ENCODE data around the gene ZNF800. TPM values are rescaled to one million over a fixed set of nuclear protein-coding genes. Genes with fewer than 3 reads are reported as not detected.

The ZNF800 gene
- total and polyA plus RNA-seq, 4 donors = 4.8 to 15.2 (median 12.8) TPM

- Histone ChIP-seq H3K4me3 (ENCODE audit: low read depth in 1 of 3, low read length in 3 of 3) (peak overlapping the region in 2 of 3 donors; percentile 45 to 61), H3K36me3 (ENCODE audit: control insufficient read depth in 4 of 4, insufficient read depth in 3 of 4, low read depth in 1 of 4, low read length in 3 of 4) (no peaks in the 10 kb centered on the region), H3K9me3 (ENCODE audit: control insufficient read depth in 4 of 4, low read length in 3 of 4) (no peaks in the 10 kb centered on the region), H3K9ac (ENCODE audit: low read depth in 1 of 2, low read length in 2 of 2) (peak overlapping the region in 1 of 2 donors; percentile 12), H3K27ac (ENCODE audit: low read depth in 1 of 2, low read length in 2 of 2) (no peak overlapping the region), H3K4me1 (ENCODE audit: control insufficient read depth in 4 of 4, insufficient read depth in 4 of 4, low read length in 3 of 4) (peaks cover 2 to 8% (median 7%) of the 10 kb centered on the region in 4 donors), H3K27me3 (ENCODE audit: control insufficient read depth in 4 of 4, insufficient read depth in 4 of 4, low read length in 3 of 4) (no peaks in the 10 kb centered on the region)
- WGBS = 3% methylated on average over 79 of the region's 79 CpGs
- DNase-seq (ENCODE audit: low spot score) = peak; percentile 75
- TF ChIP-seq CTCF (IDR thresholded peaks at IDR 0.05; ENCODE audit: low read depth, low read length, missing input control) = peak; percentile 62
- TF ChIP-seq RAD21 (IDR thresholded peaks at IDR 0.05) = peak in 1 of 2 donors; percentile 27
- no peak for TF ChIP-seq HNF4A (conservative IDR thresholded peaks at IDR 0.05)
- TF ChIP-seq RXRA (IDR thresholded peaks at IDR 0.05) = no peak
Measured at GRCh38 chr7:127347567-127348246, 44.8 kb downstream of the ZNF800 start.

DNA sequence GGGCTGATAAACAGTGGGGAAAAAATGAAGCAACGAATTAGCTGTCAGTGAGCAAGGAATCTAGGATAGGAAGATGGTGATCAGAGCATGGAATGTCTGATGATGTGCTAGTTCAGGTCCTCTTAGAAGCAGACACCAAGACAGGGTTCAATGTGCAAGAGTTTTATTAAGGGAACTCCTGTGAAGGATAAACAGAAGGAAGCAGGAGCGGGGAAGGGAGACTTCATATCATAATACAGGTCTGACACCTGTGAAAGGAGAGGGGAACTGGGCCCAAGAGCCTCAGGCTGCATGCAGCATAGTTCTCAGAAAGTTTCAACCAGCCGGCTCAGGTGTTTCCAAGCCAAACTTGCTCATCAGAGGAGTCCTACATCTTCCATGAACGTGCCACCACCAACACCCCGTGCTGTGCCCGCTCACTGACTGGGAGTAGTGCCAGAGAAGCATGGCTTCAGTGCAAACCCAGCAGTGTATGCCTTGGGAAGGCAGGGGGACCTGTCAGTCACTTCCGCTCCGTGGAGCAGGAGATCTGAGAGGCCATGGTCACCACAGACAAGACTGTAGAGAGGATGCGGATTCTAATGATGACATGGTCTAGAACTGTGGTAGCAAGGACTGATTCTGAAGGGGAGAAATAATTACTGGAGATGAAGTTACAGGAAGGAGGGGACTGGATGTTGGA lies 45.8 kb downstream of the ZNF800 start:
- WGBS = 88% methylated on average over 9 of the region's 9 CpGs
- H3K27ac ChIP-seq (ENCODE audit: low read depth in 1 of 2, low read length in 2 of 2) = no peak overlapping the region

More for the DNA sequence above, 45.8 kb downstream of the ZNF800 start:
- H3K27me3 ChIP-seq (ENCODE audit: control insufficient read depth in 4 of 4, insufficient read depth in 4 of 4, low read length in 3 of 4) = no peaks in the 10 kb centered on the region
- no peak overlapping the region for H3K4me3 ChIP-seq (ENCODE audit: low read depth in 1 of 3, low read length in 3 of 3)
- no peaks in the 10 kb centered on the region for H3K36me3 ChIP-seq (ENCODE audit: control insufficient read depth in 4 of 4, insufficient read depth in 3 of 4, low read depth in 1 of 4, low read length in 3 of 4)
- H3K9me3 ChIP-seq (ENCODE audit: control insufficient read depth in 4 of 4, low read length in 3 of 4) = no peaks in the 10 kb centered on the region
- no peak for TF ChIP-seq SP1 (IDR thresholded peaks at IDR 0.05)
- TF ChIP-seq FOXA1 (IDR thresholded peaks at IDR 0.05) = no peak
- TF ChIP-seq RAD21 (IDR thresholded peaks at IDR 0.05) = no peak
- TF ChIP-seq CTCF (IDR thresholded peaks at IDR 0.05; ENCODE audit: low read depth, low read length, missing input control) = no peak
- TF ChIP-seq YY1 (IDR thresholded peaks at IDR 0.05) = no peak
- TF ChIP-seq, protein P1, sequence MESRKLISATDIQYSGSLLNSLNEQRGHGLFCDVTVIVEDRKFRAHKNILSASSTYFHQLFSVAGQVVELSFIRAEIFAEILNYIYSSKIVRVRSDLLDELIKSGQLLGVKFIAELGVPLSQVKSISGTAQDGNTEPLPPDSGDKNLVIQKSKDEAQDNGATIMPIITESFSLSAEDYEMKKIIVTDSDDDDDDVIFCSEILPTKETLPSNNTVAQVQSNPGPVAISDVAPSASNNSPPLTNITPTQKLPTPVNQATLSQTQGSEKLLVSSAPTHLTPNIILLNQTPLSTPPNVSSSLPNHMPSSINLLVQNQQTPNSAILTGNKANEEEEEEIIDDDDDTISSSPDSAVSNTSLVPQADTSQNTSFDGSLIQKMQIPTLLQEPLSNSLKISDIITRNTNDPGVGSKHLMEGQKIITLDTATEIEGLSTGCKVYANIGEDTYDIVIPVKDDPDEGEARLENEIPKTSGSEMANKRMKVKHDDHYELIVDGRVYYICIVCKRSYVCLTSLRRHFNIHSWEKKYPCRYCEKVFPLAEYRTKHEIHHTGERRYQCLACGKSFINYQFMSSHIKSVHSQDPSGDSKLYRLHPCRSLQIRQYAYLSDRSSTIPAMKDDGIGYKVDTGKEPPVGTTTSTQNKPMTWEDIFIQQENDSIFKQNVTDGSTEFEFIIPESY (IDR thresholded peaks at IDR 0.05) = no peak
- TF ChIP-seq, protein P2, sequence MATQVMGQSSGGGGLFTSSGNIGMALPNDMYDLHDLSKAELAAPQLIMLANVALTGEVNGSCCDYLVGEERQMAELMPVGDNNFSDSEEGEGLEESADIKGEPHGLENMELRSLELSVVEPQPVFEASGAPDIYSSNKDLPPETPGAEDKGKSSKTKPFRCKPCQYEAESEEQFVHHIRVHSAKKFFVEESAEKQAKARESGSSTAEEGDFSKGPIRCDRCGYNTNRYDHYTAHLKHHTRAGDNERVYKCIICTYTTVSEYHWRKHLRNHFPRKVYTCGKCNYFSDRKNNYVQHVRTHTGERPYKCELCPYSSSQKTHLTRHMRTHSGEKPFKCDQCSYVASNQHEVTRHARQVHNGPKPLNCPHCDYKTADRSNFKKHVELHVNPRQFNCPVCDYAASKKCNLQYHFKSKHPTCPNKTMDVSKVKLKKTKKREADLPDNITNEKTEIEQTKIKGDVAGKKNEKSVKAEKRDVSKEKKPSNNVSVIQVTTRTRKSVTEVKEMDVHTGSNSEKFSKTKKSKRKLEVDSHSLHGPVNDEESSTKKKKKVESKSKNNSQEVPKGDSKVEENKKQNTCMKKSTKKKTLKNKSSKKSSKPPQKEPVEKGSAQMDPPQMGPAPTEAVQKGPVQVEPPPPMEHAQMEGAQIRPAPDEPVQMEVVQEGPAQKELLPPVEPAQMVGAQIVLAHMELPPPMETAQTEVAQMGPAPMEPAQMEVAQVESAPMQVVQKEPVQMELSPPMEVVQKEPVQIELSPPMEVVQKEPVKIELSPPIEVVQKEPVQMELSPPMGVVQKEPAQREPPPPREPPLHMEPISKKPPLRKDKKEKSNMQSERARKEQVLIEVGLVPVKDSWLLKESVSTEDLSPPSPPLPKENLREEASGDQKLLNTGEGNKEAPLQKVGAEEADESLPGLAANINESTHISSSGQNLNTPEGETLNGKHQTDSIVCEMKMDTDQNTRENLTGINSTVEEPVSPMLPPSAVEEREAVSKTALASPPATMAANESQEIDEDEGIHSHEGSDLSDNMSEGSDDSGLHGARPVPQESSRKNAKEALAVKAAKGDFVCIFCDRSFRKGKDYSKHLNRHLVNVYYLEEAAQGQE (IDR thresholded peaks at IDR 0.05) = no peak
- no peak for TF ChIP-seq NR2F2 (IDR thresholded peaks at IDR 0.05)
- TF ChIP-seq JUND (IDR thresholded peaks at IDR 0.05) = no peak
- TF ChIP-seq HNF4G (IDR thresholded peaks at IDR 0.05) = no peak
- TF ChIP-seq, protein P3, sequence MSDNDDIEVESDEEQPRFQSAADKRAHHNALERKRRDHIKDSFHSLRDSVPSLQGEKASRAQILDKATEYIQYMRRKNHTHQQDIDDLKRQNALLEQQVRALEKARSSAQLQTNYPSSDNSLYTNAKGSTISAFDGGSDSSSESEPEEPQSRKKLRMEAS (IDR thresholded peaks at IDR 0.05) = no peak
- no peak for TF ChIP-seq GABPA (IDR thresholded peaks at IDR 0.05 in 1 of 2, conservative IDR thresholded peaks at IDR 0.05 in 1 of 2)
- no peak for TF ChIP-seq FOXA2 (IDR thresholded peaks at IDR 0.05)
- no peak for TF ChIP-seq HNF4A (conservative IDR thresholded peaks at IDR 0.05)
- TF ChIP-seq RXRA (IDR thresholded peaks at IDR 0.05) = no peak
- TF ChIP-seq TAF1 (conservative IDR thresholded peaks at IDR 0.05) = no peak
- TF ChIP-seq EGR1 (IDR thresholded peaks at IDR 0.05; ENCODE audit: low read depth in 2 of 2) = no peak
- TF ChIP-seq, protein P4, sequence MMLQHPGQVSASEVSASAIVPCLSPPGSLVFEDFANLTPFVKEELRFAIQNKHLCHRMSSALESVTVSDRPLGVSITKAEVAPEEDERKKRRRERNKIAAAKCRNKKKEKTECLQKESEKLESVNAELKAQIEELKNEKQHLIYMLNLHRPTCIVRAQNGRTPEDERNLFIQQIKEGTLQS (IDR thresholded peaks at IDR 0.05) = no peak
- H3K4me1 ChIP-seq (ENCODE audit: control insufficient read depth in 4 of 4, insufficient read depth in 4 of 4, low read length in 3 of 4) = peaks cover 2 to 8% (median 7%) of the 10 kb centered on the region in 4 donors
- no peak overlapping the region for H3K9ac ChIP-seq (ENCODE audit: low read depth in 1 of 2, low read length in 2 of 2)
- no peak for DNase-seq (ENCODE audit: low spot score)

Data from liver (tissue), 9 donors.